ENCODE measurements around the gene SSH3. TPM values are rescaled to one million over a fixed set of nuclear protein-coding genes. Genes with fewer than 3 reads are reported as not detected.

SSH3 gene
- total RNA-seq, 1 donor from 2014 or later: 7.3 TPM

DNA sequence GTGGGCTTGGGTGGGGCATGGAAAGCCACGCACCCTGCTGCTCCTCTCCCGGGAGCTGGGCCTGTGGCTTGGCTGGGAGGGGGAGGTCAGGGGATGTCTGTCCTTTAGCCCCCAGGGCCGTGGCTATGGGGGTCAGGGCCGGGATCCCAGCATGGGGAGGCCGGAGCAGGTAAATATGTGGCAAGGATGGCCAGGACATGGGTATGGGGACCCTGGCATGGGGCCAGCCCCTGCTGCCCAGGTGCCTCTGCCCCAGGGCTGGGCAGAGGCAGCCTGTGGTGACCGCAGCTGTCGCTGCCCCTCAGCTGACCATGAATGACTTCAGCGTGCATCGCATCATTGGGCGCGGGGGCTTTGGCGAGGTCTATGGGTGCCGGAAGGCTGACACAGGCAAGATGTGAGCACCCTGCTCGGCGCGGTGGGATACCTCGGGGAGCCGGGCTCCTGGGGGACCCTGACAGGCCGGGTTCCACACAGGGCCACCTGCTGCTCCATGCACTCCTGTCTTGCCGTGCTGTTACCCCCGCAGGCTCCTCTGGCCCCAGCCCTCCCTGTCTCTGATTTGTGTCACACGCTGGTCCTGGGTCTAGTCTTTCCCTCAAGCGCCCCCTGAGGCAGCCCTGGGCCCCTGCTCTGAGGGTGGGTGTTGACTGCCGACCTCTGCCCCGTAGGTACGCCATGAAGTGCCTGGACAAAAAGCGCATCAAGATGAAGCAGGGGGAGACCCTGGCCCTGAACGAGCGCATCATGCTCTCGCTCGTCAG, 22.4 kb upstream of the SSH3 start:
- Mint-ChIP-seq H3K27ac (ENCODE audit: unreplicated experiment) (no peak overlapping the region), H3K4me1 (ENCODE audit: unreplicated experiment) (peaks cover 20% of the 10 kb centered on the region), H3K36me3 (ENCODE audit: low read depth, unreplicated experiment) (peaks cover 16% of the 10 kb centered on the region), H3K27me3 (ENCODE audit: unreplicated experiment) (peaks cover 12% of the 10 kb centered on the region), H3K9me3 (ENCODE audit: unreplicated experiment) (no peaks in the 10 kb centered on the region), H3K4me3 (ENCODE audit: unreplicated experiment) (no peak overlapping the region)
- DNase-seq (ENCODE audit: low spot score): no peak
- TF ChIP-seq, protein P1, sequence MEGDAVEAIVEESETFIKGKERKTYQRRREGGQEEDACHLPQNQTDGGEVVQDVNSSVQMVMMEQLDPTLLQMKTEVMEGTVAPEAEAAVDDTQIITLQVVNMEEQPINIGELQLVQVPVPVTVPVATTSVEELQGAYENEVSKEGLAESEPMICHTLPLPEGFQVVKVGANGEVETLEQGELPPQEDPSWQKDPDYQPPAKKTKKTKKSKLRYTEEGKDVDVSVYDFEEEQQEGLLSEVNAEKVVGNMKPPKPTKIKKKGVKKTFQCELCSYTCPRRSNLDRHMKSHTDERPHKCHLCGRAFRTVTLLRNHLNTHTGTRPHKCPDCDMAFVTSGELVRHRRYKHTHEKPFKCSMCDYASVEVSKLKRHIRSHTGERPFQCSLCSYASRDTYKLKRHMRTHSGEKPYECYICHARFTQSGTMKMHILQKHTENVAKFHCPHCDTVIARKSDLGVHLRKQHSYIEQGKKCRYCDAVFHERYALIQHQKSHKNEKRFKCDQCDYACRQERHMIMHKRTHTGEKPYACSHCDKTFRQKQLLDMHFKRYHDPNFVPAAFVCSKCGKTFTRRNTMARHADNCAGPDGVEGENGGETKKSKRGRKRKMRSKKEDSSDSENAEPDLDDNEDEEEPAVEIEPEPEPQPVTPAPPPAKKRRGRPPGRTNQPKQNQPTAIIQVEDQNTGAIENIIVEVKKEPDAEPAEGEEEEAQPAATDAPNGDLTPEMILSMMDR (IDR thresholded peaks at IDR 0.05; ENCODE audit: unreplicated experiment): no peak

DNA sequence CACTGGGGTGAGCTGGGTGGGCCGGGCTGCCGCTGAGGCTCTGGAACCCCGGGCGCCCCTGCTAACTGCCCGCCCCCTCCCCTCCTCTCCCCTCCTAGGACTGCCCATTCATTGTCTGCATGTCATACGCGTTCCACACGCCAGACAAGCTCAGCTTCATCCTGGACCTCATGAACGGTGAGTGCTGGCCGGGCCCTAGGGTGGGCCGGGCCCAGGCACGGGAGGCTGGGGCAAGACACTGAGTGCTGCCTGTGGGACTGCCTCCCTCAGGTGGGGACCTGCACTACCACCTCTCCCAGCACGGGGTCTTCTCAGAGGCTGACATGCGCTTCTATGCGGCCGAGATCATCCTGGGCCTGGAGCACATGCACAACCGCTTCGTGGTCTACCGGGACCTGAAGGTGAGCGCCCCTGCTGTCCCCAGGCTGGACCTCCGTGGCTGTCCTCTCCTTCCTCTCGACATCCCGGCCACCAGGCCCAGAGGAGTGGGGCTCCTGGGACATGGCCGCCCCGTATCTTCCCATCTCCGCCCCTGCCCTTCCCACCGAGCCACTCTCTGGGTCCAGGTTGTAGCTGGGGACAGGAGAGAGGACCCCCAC, 21.7 kb upstream of the SSH3 start:
- H3K4me1 Mint-ChIP-seq (ENCODE audit: unreplicated experiment): peaks cover 14% of the 10 kb centered on the region
- DNase-seq (ENCODE audit: low spot score): no peak
- no peak overlapping the region for H3K4me3 Mint-ChIP-seq (ENCODE audit: unreplicated experiment)
- TF ChIP-seq, protein P1 (IDR thresholded peaks at IDR 0.05; ENCODE audit: unreplicated experiment): no peak
- no peak overlapping the region for H3K27ac Mint-ChIP-seq (ENCODE audit: unreplicated experiment)
- H3K9me3 Mint-ChIP-seq (ENCODE audit: unreplicated experiment): no peaks in the 10 kb centered on the region
- H3K36me3 Mint-ChIP-seq (ENCODE audit: low read depth, unreplicated experiment): peaks cover 16% of the 10 kb centered on the region
- H3K27me3 Mint-ChIP-seq (ENCODE audit: unreplicated experiment): peaks cover 11% of the 10 kb centered on the region

DNA sequence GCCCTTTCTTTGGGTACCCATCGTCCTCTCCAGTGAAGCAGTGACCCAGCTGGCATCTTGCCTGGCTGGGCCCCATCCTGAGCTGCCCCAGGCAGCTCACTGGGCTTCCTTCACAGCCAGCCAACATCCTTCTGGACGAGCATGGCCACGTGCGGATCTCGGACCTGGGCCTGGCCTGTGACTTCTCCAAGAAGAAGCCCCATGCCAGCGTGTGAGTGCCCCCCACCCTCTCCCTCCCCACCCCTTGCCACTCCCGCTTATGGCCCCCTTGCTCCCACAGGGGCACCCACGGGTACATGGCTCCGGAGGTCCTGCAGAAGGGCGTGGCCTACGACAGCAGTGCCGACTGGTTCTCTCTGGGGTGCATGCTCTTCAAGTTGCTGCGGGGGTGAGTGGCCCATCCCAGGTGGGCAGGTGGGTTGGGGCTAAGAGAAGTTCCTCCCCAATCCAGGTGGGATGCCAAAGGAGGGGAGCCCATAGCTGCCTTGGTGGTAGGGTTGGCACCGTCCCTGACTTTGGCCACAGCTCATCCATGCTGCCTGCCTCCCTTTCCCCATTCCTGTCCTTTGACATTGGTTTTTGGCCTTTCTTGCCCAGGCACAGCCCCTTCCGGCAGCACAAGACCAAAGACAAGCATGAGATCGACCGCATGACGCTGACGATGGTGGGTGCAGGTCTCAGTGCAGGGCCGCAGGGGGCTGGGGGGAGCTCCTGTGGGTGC, 21.0 kb upstream of the SSH3 start:
- H3K4me3 Mint-ChIP-seq (ENCODE audit: unreplicated experiment): no peak overlapping the region
- H3K27ac Mint-ChIP-seq (ENCODE audit: unreplicated experiment): no peak overlapping the region
- peaks cover 16% of the 10 kb centered on the region for H3K36me3 Mint-ChIP-seq (ENCODE audit: low read depth, unreplicated experiment)
- TF ChIP-seq, protein P1 (IDR thresholded peaks at IDR 0.05; ENCODE audit: unreplicated experiment): no peak
- H3K4me1 Mint-ChIP-seq (ENCODE audit: unreplicated experiment): peaks cover 13% of the 10 kb centered on the region
- H3K27me3 Mint-ChIP-seq (ENCODE audit: unreplicated experiment): peaks cover 14% of the 10 kb centered on the region
- no peaks in the 10 kb centered on the region for H3K9me3 Mint-ChIP-seq (ENCODE audit: unreplicated experiment)
- no peak for DNase-seq (ENCODE audit: low spot score)

DNA sequence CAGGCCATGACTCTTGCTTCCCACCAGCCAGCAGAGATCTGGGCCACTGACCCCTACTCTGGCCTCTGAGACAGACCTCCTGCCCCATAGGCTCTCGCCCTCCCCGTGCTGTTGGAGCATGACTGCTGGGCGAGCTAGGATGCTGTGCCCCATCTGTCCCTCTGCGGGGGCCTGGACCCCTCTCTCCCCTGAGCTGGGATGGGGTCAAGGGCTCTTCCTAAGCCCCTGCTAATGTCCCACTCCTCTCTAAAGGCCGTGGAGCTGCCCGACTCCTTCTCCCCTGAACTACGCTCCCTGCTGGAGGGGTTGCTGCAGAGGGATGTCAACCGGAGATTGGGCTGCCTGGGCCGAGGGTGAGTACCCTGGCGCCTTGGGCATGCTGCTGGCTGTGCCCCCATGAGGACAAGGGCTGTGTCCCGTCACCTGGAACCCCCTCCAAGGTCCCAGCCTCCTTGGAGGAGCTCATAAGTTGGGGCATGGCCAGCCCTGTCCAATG, 20.4 kb upstream of the SSH3 start:
- peaks cover 17% of the 10 kb centered on the region for H3K27me3 Mint-ChIP-seq (ENCODE audit: unreplicated experiment)
- TF ChIP-seq, protein P1 (IDR thresholded peaks at IDR 0.05; ENCODE audit: unreplicated experiment): no peak
- no peak overlapping the region for H3K27ac Mint-ChIP-seq (ENCODE audit: unreplicated experiment)
- peaks cover 23% of the 10 kb centered on the region for H3K36me3 Mint-ChIP-seq (ENCODE audit: low read depth, unreplicated experiment)
- no peak overlapping the region for H3K4me3 Mint-ChIP-seq (ENCODE audit: unreplicated experiment)
- no peaks in the 10 kb centered on the region for H3K9me3 Mint-ChIP-seq (ENCODE audit: unreplicated experiment)
- DNase-seq (ENCODE audit: low spot score): no peak
- peaks cover 16% of the 10 kb centered on the region for H3K4me1 Mint-ChIP-seq (ENCODE audit: unreplicated experiment)

Measured in endothelial cell (in vitro differentiated cells).